ENCODE results near the gene LMNA.
"Not testable (repeated sequence)": the region's sequence is repeated elsewhere in the genome, so short reads cannot be mapped to it uniquely, and the experiment has no call there.

Gene LMNA

DNA sequence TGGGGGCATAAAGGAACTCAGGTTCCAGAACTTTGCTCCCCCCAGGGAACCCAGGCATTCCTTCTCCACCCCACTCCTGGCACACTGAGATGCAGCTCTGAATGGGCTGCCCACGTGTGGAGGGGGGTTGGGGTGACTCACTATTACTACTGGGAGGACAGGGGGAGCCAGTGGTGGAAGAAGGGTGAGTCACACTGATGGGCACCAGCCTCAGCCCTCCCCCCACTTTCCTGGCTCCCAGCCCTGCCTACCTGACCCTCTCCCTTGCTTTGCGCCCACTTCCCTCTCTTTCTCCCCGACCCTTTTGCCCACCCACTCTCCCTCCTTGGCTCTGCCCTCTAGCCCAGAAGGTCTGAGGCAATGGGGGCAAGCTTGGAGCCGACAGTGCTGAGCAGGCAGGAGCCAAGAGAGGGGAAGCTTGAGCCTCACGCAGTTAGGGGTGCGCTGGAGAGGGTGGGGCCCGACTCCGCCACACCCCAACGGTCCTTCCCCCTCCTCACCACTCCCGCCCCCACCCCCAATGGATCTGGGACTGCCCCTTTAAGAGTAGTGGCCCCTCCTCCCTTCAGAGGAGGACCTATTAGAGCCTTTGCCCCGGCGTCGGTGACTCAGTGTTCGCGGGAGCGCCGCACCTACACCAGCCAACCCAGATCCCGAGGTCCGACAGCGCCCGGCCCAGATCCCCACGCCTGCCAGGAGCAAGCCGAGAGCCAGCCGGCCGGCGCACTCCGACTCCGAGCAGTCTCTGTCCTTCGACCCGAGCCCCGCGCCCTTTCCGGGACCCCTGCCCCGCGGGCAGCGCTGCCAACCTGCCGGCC is at the start of gene LMNA:
Gene LMNA (plus strand): TSS at position 611 of the 818 bp plus-strand sequence. CDS start 208 bp downstream, outside the sequence.
- peak; percentile 80 to 85 for DNase-seq

DNA sequence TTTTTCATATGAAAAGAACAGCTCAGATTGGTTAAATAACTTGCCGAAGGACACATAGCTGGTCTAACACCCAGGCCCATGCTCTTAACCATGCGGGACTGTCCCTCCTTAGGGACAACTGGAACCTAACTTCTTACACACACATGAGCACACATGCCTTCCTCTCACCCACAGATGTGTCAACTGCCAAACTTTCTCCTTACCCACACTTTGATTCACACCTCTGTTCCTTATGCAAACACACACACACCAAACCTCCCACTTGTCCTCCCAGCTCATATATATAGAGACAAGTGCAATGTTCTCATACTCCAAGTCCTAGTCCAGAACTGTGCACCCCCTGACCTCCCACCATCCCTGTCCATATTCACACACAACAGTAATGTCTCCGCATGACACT is 49.3 kb upstream of the LMNA start:
- DNase-seq, result no peak

DNA sequence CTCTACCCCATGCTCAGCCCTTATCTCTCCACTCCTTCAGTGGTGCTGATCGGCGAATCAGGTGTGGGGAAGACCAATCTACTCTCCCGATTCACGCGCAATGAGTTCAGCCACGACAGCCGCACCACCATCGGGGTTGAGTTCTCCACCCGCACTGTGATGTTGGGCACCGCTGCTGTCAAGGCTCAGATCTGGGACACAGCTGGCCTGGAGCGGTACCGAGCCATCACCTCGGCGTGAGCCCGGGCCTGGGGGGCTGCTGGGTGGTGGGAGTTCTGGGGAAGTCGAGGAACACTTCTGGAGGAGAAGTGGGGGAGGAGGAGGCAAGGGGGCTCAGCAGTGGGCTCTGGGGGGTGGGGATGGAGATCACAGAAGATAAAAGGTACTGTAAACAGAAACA is 48.6 kb upstream of the LMNA start:
- DNase-seq, result no peak

DNA sequence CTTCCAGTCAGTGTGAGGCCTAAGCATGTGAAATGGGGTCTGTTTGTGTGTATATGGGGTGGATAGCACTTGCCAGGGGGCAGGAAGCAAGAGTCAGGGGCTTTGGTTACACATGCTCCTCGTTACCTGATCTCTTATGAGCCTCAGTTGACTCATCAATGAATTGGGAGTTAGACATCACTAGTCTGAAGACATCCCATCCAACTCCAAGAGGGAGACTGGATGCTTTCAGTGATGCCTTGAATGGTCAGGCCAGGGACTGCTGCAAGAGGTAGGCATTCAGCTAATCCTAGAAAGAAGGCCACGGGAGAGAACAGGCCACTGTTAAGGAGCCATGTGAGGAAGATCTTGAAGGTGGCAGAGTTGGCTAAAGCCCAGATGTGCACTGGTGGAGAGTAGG is 47.2 kb upstream of the LMNA start:
- no peak for DNase-seq

DNA sequence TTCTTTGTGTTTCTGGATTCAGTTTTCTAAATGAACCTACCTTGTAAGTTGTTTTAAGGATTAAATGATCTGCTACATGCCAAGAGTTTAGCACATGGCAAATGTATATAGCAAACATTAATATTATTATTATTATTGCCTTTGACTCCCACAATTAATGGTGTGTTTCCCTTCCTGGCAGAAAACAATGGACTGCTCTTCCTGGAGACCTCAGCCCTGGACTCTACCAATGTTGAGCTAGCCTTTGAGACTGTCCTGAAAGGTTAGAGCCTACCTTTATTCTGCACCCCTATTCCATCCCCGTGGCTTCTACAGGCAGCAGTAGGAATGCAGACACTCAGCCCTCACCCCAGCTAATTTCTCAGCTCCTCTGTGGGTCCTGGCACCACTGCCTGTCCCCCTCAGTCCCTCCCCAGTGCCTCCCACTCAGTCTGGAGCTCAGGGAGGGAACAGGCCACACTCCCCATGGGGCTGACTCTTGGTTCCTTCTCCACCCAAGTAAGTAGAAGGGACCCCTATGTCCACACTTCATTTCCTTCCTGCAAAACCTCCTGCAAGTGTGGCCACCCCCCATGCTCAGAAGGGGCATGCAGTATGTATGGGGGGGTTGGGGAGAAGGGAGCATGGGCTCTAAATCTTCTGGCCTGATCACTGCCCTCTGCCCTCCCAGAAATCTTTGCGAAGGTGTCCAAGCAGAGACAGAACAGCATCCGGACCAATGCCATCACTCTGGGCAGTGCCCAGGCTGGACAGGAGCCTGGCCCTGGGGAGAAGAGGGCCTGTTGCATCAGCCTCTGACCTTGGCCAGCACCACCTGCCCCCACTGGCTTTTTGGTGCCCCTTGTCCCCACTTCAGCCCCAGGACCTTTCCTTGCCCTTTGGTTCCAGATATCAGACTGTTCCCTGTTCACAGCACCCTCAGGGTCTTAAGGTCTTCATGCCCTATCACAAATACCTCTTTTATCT is 44.7 kb upstream of the LMNA start:
- DNase-seq, result no peak

DNA sequence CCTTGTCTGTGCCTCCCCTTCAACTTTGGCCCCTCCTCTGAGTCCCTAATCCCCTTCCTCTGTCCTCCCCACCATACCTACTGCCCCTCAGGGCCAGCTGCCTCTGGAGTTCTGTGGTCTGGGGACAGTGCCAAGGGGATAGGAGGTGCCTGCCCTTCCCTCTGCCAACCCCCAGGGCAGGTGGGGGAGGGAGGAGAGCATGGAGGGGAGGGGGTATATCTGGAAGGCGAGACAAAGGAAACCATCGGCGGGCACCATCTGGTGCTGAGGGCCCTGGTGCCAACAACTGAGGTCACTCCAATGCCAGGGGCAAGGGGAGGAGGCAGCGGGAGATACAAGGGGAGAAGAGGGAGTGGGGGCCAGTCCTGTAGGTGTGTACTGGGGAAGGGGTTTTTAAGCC is 44.0 kb upstream of the LMNA start:
- no peak for DNase-seq

DNA sequence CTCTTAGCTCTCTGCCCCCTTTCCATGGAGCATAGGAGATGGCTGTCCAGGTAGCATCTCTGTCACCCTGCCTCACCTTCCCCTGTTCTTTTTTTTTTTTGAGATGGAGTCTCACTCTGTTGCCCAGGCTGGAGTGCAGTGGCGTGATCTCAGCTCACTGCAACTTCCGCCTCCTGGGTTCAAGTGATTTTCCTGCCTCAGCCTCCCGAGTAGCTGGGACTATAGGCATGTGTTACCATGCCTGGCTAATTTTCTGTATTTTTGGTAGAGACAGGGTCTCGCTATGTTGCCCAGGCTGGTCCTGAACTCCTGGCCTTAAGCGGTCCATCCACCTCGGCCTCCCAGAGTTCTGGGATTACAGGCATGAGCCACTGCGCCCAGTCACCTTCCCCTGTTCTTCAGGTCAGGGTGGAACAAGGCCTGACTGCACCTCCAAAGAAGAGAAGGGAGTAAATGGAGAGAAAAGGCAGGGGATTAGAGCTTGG is 43.1 kb upstream of the LMNA start:
- not testable (repeated sequence) for DNase-seq

DNA sequence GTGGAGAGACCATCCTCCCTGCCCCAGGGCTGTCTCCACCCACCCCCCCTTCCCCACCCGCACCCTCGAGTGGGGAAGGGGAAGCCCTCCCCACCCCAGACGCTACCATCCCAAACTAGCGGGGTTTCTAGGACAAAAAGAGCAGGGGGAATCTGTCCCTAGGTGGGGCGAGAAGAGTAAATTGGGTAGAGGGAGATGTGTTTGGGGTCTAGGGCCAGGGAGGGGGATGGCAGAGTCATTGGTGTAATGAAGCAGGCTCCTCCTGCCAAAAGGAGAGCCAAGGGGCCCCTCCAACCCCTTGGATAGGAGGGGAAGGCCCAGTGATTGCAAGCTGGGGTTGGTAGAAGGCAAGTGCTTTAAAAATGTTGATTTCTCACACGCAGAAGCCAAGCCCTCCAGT is 42.3 kb upstream of the LMNA start:
- DNase-seq, result no peak

DNA sequence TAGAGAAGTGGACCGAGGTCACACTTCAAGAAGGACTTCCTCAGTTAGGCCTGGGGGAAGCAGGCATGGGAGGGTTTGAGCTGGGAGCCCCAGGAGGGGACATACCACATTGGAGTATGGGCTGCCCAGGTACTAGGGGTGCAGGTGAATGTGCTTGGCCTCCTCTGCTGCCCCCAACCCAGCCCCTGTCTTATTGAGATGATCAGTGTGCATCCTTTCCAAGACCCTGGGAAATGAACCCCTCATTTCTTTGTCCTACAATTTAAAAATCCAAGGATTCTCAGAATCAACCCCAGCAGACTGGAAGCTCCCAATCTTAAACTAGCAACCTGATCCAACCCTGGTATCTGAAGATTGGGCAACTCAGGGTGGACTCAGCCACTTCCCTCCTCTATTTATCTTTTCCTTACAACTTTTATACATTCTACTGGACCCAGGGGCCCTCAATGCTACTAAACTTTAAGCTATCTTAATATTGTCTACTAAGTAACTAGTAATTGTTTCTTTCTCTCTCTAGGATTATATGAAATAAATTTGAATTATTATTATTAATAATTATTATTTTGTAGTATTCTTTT is 41.3 kb upstream of the LMNA start:
- DNase-seq, result no peak

DNA sequence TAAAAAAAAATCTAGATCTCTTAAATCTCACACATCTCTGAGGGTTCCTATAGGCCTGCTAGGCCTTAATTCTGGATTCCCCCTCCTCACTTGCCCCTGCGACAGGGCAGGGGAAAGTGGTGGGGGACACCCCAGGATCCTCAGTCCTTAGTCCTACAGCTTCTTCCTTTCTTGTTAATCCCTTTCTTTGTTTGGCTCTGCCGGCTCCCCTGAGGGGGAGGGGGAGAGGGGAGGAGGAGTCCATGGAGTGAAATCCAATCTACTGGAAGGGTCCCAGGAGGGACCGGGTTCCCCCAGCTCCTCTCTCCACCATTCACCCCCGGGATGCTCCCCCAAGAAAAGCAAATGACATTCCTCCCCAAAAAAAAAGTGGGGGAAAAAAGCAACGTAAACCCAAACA is 40.8 kb upstream of the LMNA start:
- no peak for DNase-seq

DNA sequence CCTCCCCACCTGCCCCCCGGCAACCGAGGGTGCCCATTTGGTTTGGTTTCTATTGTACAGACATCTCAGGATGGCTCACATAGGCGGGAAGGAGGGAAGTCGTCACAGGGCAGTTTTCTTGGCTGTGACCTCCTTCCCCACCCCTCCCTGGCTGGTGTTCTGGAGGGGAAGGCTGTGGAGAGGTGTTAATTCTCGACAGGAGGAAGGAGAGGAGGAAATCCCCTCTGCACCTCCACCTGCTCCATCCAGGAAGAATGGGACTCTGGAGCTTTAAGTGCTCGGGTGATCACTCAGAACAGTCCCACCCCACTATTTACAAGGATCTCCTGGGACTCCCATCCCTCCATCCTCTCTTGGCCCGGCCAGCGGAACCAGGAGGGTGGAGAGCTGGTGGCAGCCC is 39.9 kb upstream of the LMNA start:
- no peak for DNase-seq

DNA sequence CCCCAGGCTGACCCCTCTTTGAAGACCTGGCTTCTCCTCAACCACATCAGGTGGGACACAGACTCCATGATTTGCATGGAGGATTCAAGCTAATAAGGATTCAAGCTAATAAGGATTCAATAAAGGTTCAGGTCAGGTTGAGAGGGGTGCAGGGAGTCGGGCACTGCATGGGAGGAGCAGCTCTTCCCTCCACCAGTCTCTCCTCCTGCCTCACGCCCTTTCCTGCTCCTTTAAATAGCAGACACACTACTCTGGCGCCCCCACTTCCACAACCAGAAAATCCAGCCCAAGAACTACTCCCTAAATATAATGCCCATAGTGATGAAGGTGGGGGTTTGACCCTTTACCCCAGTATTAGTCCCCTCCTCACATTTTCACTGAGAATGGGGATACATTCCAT is 39.3 kb upstream of the LMNA start:
- DNase-seq, result no peak

DNA sequence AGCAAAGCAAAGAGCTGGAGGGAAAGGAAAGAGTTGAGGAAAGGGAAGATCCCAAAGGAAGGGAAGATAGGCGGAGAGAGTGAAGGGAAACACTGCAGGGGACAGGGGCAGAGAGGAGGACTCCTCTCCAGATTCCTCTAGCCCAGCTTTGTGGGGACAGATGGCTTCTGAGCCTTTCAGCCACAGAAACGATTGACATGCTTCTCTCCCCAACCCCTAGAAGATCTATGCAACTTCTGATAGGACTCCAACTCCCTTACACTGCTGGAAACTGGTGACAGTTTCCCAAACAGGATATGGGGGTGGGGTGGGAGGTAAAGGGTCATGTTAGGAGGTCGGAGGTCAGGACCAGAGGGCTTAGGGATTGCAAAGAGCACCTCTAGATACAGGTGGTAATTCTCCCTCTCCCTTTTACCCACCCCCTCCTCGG is 38.7 kb upstream of the LMNA start:
- DNase-seq, result no peak

DNA sequence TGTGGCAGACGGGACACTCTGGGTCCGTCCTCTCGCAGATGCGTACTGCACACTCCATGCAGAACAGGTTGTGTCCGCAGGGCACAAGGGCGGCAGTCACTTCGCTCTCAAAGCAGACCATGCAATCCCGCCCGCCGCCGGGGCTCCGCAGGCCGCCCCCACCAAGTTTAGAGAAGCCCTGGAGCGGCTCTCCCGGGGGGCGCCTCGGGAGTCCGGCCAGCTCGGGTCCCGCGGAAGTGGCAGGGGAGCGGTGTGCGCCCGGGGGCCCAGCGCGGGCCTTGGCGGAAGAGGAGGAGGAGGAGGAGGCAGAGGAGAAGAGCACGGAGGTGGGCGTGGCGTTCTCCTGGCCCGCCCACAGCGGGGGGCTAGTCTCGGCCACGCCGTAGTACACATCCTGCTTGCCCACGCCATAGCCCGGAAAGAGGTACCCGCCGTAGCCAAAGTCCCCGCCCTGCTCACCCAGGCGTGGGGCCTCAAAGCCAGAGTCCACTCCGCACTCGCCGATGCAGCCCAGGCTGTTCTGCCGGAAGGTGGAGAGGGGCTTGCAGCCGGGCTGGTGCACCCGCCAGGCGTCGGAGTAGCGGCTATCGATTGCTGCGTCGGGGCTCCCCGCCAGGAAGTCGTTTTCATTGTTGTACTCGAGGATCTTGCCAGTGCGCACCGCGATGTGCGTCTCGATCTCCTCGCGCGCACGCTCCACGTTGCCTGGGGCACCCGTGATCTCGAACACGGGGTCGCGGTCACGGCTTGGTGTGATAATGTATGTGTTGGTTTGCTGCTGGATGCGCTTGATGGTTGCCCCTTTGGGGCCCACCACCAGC is 37.7 kb upstream of the LMNA start:
- DNase-seq, result no peak

DNA sequence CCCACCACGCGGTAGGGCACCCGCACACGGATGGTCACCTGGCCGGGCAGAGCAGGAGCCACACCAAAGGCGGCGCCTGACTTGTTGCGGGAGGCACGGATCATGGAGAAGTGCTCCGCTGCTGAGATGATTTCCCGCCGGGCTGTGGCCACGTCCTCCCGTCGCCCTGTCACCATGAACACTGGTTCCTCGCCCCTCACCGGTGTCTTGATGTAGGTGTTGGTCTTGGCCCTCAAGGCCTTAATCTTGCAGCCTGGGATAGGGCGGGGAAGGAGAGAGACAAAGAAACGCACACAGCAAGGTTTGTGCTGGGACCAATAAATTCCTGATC is 37.1 kb upstream of the LMNA start:
- no peak for DNase-seq

DNA sequence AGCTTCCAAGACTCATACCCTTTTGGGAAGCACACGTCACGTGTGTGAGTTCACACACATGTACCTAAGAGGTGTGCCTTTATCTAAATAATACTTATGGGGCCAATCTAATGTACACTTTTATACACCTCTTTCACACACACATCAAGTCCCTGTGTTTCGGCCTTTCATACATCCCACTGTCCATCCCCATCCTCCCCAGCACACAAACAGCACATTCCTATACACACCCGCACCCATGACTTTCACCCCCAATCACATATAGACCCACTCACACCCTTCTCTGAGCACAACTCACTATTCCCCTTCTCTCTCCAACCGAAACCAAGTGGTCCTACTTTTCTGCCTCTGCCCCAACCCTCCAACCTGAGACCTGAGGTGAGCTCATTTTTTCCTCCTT is 35.8 kb upstream of the LMNA start:
- no peak for DNase-seq

DNA sequence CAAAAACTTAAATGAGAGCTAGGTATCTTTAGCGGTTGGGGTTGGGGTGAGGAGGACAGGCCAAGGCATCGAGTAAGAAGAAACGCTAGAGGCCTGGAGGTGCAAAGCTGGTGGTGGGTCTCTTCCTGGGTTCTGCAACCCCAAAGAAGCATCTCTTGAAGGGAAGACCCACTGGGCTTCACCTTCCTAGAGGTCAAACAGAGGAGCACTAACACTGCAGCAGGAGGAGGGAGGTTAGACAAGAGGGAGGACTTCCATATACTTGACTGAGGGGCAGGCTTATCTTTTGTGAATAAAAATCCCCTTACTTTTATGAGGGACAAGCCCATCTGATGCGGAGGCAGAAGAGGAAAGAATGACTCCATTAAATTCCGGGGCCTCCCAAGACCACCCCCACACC is 34.7 kb upstream of the LMNA start:
- no peak for DNase-seq

DNA sequence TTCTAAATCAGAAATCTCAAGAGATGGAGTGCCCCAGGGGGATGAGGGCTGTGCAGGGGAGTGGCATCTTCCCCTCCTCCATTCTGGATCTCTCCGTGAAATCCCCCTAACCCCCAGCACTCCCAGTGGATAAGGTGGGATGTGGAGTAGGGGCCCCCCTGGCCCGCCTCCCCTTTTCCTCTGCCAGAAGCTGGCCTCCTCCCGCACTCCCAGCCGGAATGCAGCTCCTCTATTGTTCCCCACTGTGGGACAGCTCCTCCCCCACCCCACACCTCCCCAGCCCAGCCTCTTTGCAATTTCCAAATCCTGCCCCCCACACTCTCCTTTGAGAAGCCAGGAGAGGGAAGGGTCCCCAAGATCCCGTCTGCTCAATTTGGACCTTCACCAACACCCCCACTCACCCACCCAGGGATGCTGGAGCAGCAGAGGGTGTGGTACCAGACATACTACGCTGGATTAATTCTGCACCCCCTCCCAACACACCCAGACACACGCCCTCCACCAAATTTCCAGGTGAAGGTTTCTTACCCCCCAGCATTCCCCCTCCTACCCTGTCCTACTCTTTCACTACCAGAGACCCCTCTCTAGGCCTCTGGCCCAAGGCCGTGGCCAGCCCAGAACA is 34.2 kb upstream of the LMNA start:
- no peak for DNase-seq

DNA sequence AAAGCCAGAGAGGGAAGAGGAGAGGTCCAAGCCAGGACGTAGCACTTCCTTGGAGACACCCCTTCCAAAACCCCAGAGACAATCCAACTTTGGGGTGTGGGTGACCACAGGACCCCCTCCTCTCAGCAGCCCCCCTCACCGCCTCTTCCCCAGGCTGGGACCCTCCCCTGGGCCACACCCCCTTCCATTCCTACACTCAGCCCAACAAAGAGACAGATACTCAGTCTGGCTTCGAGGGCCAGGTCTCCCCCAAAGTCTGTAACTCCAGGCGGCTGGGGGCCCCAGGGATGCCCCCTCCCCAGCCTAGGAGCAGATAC is 33.7 kb upstream of the LMNA start:
- DNase-seq, result no peak

DNA sequence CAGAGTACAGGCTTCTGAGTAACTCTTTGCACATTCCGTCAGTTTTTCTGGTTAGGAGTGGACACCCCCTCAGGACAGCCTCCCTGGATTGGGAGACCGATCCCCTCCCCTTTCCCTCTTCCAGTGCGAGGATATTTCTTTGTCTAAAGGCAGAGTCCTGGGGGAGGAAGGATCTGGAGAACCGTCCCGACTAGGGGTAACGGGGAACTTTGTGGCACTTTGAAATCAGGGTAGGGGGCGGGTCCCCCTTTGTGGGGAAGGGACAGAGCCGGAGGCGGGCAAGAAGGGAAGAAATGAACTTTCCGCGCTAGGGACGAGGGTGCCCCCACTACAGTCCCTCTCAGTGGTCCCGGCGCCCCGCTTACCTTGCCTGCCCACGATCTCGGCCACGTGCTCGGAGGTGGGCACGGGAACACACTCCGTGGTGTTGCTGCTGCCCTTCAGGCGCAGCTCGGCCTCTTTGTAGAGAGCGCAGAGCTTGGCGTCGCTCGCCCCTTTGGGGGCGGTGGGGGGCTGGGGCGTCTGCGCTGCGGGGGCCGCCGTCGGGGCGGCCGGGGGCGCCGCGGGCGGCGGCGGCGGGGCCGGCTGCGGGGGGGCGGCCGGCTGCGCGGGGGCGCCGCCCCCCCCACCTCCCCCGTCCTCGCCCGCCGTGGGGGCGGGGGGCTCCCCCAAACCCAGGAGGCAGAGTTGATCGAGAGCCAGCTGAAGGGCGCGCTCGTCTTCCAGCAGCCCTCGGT is 33.2 kb upstream of the LMNA start:
- no peak for DNase-seq

DNA sequence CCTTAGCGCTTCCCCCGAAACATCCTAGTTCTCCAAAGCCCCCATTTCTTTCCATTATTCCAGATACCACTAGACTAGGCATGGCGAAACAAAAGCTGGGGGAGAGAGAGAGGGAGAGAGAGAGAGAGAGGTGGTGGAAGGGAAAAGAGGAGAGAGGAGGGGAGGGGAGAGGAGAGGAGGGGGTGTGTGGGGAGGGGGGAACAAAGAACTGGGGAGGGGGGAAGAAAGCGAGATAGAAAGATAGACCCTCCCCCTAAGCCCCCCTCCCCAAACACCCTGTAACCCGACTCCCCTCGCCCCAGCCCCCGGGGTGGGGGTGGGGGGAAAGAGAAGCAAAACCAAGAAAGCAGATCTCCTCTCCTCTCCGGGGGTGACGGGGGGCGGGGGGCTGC is 32.6 kb upstream of the LMNA start:
- DNase-seq, result no peak
